HEK293 (cell line): ENCODE results near the gene IMPACT.

Experiments used
- CTCF ChIA-PET: fragments of 350-600 bp; formaldehyde crosslinking; extraction: SDS; loops from one replicate; lab custom pipeline; 2021; ENCODE audit warnings: antibody characterized with exemption; lab: Yijun Ruan, JAX
- POLR2A ChIA-PET: fragments of 300-600 bp; formaldehyde crosslinking; extraction: SDS; loops from one replicate; lab custom pipeline; 2020; ENCODE audit warnings: antibody characterized with exemption, inconsistent platforms; lab: Yijun Ruan, JAX
- H3K27ac ChIP-seq: fragments of 200-500 bp; sonication (Bioruptor generic); 2 replicates; pipeline ENCODE4 v1.5.1; 2014; ENCODE audit warnings: low read depth, low read length, control low read depth, inconsistent platforms; ENCODE audit errors: extremely low read depth
- H3K36me3 ChIP-seq, 2 experiments: fragments of 200-500 bp in 1 of 2; sonication (Bioruptor generic) in 1 of 2; 1 replicate in 1 of 2; 2 replicates in 1 of 2; pipeline ENCODE4 v1.5.1; 2014 to 2017; ENCODE audit warnings: inconsistent platforms in 2 of 2, low read length in 2 of 2; ENCODE audit not compliant: control insufficient read depth in 2 of 2, insufficient read depth in 1 of 2
- H3K4me1 ChIP-seq: fragments of 200-500 bp; sonication (Bioruptor generic); 2 replicates; pipeline ENCODE4 v1.5.1; 2014; ENCODE audit warnings: mild to moderate bottlenecking, low read length, inconsistent platforms; ENCODE audit not compliant: control insufficient read depth, insufficient read depth
- H3K4me3 ChIP-seq: 2 replicates; pipeline ENCODE4 v1.5.1; 2011; ENCODE audit warnings: low read depth, mild to moderate bottlenecking, control low read depth, low read length, moderate library complexity
- H3K9me3 ChIP-seq: fragments of 200-500 bp; sonication (Bioruptor generic); 2 replicates; pipeline ENCODE4 v1.5.1; 2014; ENCODE audit warnings: low read depth, low read length, inconsistent platforms; ENCODE audit not compliant: control insufficient read depth, insufficient read depth
- KLF8 ChIP-seq: fragments of 450-650 bp; formaldehyde crosslinking; IDR thresholded peaks from 2 replicates; pipeline ENCODE4 v1.5.1; 2016; ENCODE audit warnings: missing biosample characterization, missing genetic modification characterization
- KLF9 ChIP-seq: fragments of 450-650 bp; formaldehyde crosslinking; IDR thresholded peaks from 2 replicates; pipeline ENCODE4 v1.5.1; 2016; ENCODE audit warnings: missing biosample characterization, missing genetic modification characterization, low read depth
- MYNN ChIP-seq: fragments of 450-650 bp; formaldehyde crosslinking; IDR thresholded peaks from 2 replicates; pipeline ENCODE4 v1.5.1; 2016; ENCODE audit warnings: missing biosample characterization, missing genetic modification characterization, borderline replicate concordance
- SALL2 ChIP-seq: fragments of 450-650 bp; formaldehyde crosslinking; IDR thresholded peaks from 2 replicates; pipeline ENCODE4 v1.5.0; 2017; ENCODE audit warnings: missing biosample characterization, mild to moderate bottlenecking, missing genetic modification characterization, borderline replicate concordance
- SCRT1 ChIP-seq: fragments of 450-650 bp; formaldehyde crosslinking; IDR thresholded peaks from 2 replicates; pipeline ENCODE4 v1.5.1; 2016; ENCODE audit warnings: missing biosample characterization, missing genetic modification characterization, borderline replicate concordance
- SCRT2 ChIP-seq: fragments of 450-650 bp; formaldehyde crosslinking; IDR thresholded peaks from 2 replicates; pipeline ENCODE4 v1.5.1; 2016; ENCODE audit warnings: missing biosample characterization, missing genetic modification characterization
- ZBTB17 ChIP-seq: fragments of 450-650 bp; formaldehyde crosslinking; IDR thresholded peaks from 2 replicates; pipeline ENCODE4 v1.5.1; 2016; ENCODE audit warnings: missing biosample characterization, missing genetic modification characterization
- ZBTB8A ChIP-seq: fragments of 450-650 bp; formaldehyde crosslinking; IDR thresholded peaks from 2 replicates; pipeline ENCODE4 v1.5.1; 2016; ENCODE audit warnings: missing biosample characterization, missing genetic modification characterization
- ZFP3 ChIP-seq: fragments of 450-650 bp; formaldehyde crosslinking; IDR thresholded peaks from 2 replicates; pipeline ENCODE4 v1.5.1; 2016; ENCODE audit warnings: low read depth, missing biosample characterization, missing genetic modification characterization
- ZFP69B ChIP-seq: fragments of 450-650 bp; formaldehyde crosslinking; IDR thresholded peaks from 2 replicates; pipeline ENCODE4 v1.5.1; 2016; ENCODE audit warnings: missing biosample characterization, missing genetic modification characterization
- ZNF121 ChIP-seq: fragments of 450-650 bp; formaldehyde crosslinking; IDR thresholded peaks from 2 replicates; pipeline ENCODE4 v1.5.1; 2016; ENCODE audit warnings: missing biosample characterization, missing genetic modification characterization
- ZNF221 ChIP-seq: fragments of 450-650 bp; formaldehyde crosslinking; IDR thresholded peaks from 2 replicates; pipeline ENCODE4 v1.5.1; 2017; ENCODE audit warnings: missing biosample characterization, missing genetic modification characterization, borderline replicate concordance
- ZNF239 ChIP-seq: fragments of 450-650 bp; formaldehyde crosslinking; IDR thresholded peaks from 2 replicates; pipeline ENCODE4 v1.5.1; 2016; ENCODE audit warnings: missing biosample characterization, missing genetic modification characterization
- ZNF354C ChIP-seq: fragments of 450-650 bp; formaldehyde crosslinking; IDR thresholded peaks from 2 replicates; pipeline ENCODE4 v1.5.1; 2016; ENCODE audit warnings: missing biosample characterization, missing genetic modification characterization, low read depth, borderline replicate concordance
- ZNF37A ChIP-seq: fragments of 450-650 bp; IDR thresholded peaks from 2 replicates; pipeline ENCODE4 v1.5.1; 2018; ENCODE audit warnings: missing biosample characterization, missing genetic modification characterization
- ZNF48 ChIP-seq: fragments of 450-650 bp; formaldehyde crosslinking; IDR thresholded peaks from 2 replicates; pipeline ENCODE4 v1.5.1; 2016; ENCODE audit warnings: missing biosample characterization, missing genetic modification characterization
- ZNF530 ChIP-seq: fragments of 450-650 bp; formaldehyde crosslinking; IDR thresholded peaks from 2 replicates; pipeline ENCODE4 v1.5.1; 2016; ENCODE audit warnings: low read depth, missing biosample characterization, missing genetic modification characterization
- ZNF600 ChIP-seq: fragments of 450-650 bp; formaldehyde crosslinking; IDR thresholded peaks from 2 replicates; pipeline ENCODE4 v1.5.1; 2016; ENCODE audit warnings: missing biosample characterization, missing genetic modification characterization
- ZNF624 ChIP-seq: fragments of 450-650 bp; formaldehyde crosslinking; IDR thresholded peaks from 2 replicates; pipeline ENCODE4 v1.5.1; 2017; ENCODE audit warnings: missing biosample characterization, missing genetic modification characterization
- ZNF639 ChIP-seq: fragments of 450-650 bp; formaldehyde crosslinking; IDR thresholded peaks from 2 replicates; pipeline ENCODE4 v1.5.1; 2016; ENCODE audit warnings: missing biosample characterization, missing genetic modification characterization
- ZNF658 ChIP-seq: fragments of 450-650 bp; formaldehyde crosslinking; IDR thresholded peaks from 2 replicates; pipeline ENCODE4; 2016; ENCODE audit warnings: missing biosample characterization, missing genetic modification characterization
- ZNF791 ChIP-seq: fragments of 450-650 bp; formaldehyde crosslinking; IDR thresholded peaks from 2 replicates; pipeline ENCODE4 v1.5.1; 2016; ENCODE audit warnings: missing biosample characterization, missing genetic modification characterization
- ZSCAN18 ChIP-seq: fragments of 450-650 bp; formaldehyde crosslinking; IDR thresholded peaks from 2 replicates; pipeline ENCODE4 v1.5.1; 2016; ENCODE audit warnings: missing biosample characterization, missing genetic modification characterization
- ZSCAN5A ChIP-seq: fragments of 450-650 bp; formaldehyde crosslinking; IDR thresholded peaks from 2 replicates; pipeline ENCODE4 v1.5.1; 2016; ENCODE audit warnings: missing biosample characterization, missing genetic modification characterization
- TF ChIP-seq, protein P1 (sequence below): fragments of 450-650 bp; formaldehyde crosslinking; IDR thresholded peaks from 2 replicates; pipeline ENCODE4 v1.5.1; 2016; ENCODE audit warnings: missing biosample characterization, missing genetic modification characterization
- TF ChIP-seq, protein P2 (sequence below): fragments of 450-650 bp; formaldehyde crosslinking; IDR thresholded peaks from 2 replicates; pipeline ENCODE4 v1.5.1; 2016; ENCODE audit warnings: missing biosample characterization, missing genetic modification characterization
- TF ChIP-seq, protein P3 (sequence below): fragments of 450-650 bp; formaldehyde crosslinking; IDR thresholded peaks from 2 replicates; pipeline ENCODE4 v1.5.1; 2016; ENCODE audit warnings: missing biosample characterization, missing genetic modification characterization

IMPACT gene

DNA sequence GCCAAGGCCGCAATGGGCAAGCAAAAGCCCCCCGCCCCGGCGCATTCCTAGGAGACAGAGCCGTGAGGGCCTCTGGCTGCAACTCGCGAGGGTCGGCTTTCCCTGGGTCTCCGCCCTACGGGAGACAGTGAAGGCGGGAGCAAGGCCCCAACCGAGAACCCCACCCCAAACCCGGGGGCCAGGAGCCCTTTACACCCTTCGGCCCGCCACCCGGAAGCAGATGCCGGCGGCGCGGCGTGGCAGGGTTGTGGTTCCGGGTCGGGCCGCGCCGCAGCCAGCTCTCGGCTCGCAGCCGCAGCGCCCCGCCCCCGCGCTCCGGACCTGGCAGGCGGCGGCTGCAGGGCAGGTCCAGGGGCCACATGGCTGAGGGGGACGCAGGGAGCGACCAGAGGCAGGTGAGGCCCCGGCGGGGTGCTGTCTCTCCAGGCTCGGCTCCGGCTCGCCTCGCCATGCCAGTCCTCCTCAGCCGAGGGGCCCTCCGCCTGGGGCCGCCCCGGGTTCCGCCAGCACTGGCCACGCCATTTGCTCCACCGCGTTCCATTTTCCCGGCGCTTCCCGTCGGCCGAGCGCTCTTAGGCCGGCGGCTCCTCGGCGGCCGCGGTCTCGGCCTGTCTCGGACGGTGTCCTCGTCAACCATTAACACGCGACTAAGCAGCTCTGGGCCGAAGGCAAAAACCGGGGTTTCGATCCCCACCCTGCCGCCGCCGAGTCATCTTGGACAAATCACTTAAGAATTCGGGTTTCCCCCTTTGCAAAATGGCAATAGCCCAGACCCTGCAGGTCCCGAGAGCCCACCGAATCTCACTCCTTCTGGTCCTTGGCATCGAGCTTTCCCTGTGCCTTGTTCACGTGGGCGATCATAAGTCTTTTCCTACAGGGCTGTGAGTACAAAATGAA, at the start of gene IMPACT:
Gene IMPACT, plus strand, starts transcription at position 273 of the 897 bp plus-strand sequence. Its CDS starts 87 bp downstream, at position 360.
- Histone ChIP-seq H3K4me1 (no peaks in the 10 kb centered on the region), H3K36me3 (peaks cover 16 to 18% of the 10 kb centered on the region in 2 experiments), H3K4me3 (peak within 1 kb of the TSS; percentile 82), H3K9me3 (no peaks in the 10 kb centered on the region), H3K27ac (peak within 1 kb of the TSS; percentile 83)
- ChIA-PET CTCF (interaction anchor here (0.6 kb wide), 1 partner anchor 63 kb away, joined by 3 read pairs; no protein-coding TSS in a partner anchor), POLR2A (interaction anchor here (0.5 to 1.9 kb wide), 14 partner anchors 9 to 936 kb away, joined by 3 to 16 read pairs (median 4); partner anchors contain the start of genes CABYR and OSBPL1A)
- TF ChIP-seq KLF9 (tag by site-specific recombination) (peak; percentile 72), ZBTB8A (tag by site-specific recombination) (peak; percentile 94), ZNF600 (tag by site-specific recombination) (peak; percentile 78; the same call in 1 of the 2 replicates), ZFP69B (tag by site-specific recombination) (no peak), ZFP3 (tag by site-specific recombination) (no peak), ZNF121 (tag by site-specific recombination) (no peak), ZBTB17 (tag by site-specific recombination) (peak; percentile 47), ZNF239 (tag by site-specific recombination) (no peak), ZSCAN5A (0 out of 2 replicates have a peak, but pooled peaks have one; percentile 13), ZNF658 (tag by site-specific recombination) (no peak), ZNF624 (tag by site-specific recombination) (no peak), ZNF639 (no peak), ZNF37A (tag by site-specific recombination) (no peak), SALL2 (tag by site-specific recombination) (no peak), ZNF791 (no peak; the same call in 1 of the 2 replicates), KLF8 (peak; percentile 81), SCRT2 (no peak), ZNF354C (tag by site-specific recombination) (no peak), MYNN (no peak), ZSCAN18 (tag by site-specific recombination) (no peak), ZNF530 (peak; percentile 11; the same call in 1 of the 2 replicates), ZNF221 (tag by site-specific recombination) (no peak), ZNF48 (tag by site-specific recombination) (no peak), SCRT1 (tag by site-specific recombination) (no peak)
- TF ChIP-seq, protein P1, sequence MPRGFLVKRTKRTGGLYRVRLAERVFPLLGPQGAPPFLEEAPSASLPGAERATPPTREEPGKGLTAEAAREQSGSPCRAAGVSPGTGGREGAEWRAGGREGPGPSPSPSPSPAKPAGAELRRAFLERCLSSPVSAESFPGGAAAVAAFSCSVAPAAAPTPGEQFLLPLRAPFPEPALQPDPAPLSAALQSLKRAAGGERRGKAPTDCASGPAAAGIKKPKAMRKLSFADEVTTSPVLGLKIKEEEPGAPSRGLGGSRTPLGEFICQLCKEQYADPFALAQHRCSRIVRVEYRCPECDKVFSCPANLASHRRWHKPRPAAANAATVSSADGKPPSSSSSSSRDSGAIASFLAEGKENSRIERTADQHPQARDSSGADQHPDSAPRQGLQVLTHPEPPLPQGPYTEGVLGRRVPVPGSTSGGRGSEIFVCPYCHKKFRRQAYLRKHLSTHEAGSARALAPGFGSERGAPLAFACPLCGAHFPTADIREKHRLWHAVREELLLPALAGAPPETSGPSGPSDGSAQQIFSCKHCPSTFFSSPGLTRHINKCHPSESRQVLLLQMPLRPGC (tag by site-specific recombination) = no peak
- TF ChIP-seq, protein P2, sequence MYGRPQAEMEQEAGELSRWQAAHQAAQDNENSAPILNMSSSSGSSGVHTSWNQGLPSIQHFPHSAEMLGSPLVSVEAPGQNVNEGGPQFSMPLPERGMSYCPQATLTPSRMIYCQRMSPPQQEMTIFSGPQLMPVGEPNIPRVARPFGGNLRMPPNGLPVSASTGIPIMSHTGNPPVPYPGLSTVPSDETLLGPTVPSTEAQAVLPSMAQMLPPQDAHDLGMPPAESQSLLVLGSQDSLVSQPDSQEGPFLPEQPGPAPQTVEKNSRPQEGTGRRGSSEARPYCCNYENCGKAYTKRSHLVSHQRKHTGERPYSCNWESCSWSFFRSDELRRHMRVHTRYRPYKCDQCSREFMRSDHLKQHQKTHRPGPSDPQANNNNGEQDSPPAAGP (tag by site-specific recombination) = no peak
- TF ChIP-seq, protein P3, sequence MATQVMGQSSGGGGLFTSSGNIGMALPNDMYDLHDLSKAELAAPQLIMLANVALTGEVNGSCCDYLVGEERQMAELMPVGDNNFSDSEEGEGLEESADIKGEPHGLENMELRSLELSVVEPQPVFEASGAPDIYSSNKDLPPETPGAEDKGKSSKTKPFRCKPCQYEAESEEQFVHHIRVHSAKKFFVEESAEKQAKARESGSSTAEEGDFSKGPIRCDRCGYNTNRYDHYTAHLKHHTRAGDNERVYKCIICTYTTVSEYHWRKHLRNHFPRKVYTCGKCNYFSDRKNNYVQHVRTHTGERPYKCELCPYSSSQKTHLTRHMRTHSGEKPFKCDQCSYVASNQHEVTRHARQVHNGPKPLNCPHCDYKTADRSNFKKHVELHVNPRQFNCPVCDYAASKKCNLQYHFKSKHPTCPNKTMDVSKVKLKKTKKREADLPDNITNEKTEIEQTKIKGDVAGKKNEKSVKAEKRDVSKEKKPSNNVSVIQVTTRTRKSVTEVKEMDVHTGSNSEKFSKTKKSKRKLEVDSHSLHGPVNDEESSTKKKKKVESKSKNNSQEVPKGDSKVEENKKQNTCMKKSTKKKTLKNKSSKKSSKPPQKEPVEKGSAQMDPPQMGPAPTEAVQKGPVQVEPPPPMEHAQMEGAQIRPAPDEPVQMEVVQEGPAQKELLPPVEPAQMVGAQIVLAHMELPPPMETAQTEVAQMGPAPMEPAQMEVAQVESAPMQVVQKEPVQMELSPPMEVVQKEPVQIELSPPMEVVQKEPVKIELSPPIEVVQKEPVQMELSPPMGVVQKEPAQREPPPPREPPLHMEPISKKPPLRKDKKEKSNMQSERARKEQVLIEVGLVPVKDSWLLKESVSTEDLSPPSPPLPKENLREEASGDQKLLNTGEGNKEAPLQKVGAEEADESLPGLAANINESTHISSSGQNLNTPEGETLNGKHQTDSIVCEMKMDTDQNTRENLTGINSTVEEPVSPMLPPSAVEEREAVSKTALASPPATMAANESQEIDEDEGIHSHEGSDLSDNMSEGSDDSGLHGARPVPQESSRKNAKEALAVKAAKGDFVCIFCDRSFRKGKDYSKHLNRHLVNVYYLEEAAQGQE = no peak
